GM21723 (cell line): ENCODE data around the gene FAM98A.

Experiments used
- ATAC-seq: cut with Tn5 transposase; IDR thresholded peaks from one replicate; pipeline ENCODE4 v1.9.1; 2021; ENCODE audit warnings: mild to moderate bottlenecking, moderate library complexity; ENCODE audit not compliant: unreplicated experiment

The FAM98A gene

DNA sequence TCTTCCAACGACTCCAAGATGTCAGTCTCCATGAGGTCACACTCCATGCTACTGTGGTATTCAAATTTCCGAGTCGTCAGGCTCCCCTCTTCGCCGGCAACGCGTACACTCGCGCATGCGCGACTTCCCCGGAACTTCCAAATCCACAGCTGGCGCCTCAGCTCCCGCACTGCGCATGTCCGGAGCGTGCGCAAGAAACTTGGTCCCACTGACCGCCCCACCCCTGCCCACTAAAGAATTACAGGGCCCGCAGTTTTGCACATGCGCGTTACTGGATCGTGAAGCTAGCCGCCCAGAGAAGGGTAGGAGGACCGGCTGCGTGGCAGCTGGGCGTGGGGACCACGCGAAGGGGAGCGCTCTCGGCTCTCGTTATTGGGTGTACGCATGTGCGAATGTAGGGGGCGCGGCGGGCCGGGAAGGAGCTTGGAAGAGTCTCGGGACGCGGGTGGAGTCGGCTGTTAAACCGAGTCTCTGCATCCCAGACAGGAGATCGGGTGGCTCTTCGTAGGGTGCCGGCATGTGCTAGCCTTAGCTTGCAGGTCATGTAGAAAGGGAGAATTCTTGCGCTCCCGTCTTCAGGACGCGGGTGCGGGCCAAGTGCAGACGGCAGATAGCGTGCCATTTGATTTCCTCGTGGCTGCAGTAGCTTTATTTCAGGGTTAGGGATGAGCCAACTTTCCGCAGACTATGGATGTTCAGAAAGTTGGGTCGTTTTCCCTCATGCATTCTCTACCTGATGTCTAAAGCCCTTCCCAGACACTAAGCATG lies at the start of gene FAM98A:
Gene FAM98A, minus strand, starts transcription at position 125 of the 768 bp plus-strand sequence. Its CDS starts 78 bp downstream, at position 47.
- peak; percentile 93 for ATAC-seq

DNA sequence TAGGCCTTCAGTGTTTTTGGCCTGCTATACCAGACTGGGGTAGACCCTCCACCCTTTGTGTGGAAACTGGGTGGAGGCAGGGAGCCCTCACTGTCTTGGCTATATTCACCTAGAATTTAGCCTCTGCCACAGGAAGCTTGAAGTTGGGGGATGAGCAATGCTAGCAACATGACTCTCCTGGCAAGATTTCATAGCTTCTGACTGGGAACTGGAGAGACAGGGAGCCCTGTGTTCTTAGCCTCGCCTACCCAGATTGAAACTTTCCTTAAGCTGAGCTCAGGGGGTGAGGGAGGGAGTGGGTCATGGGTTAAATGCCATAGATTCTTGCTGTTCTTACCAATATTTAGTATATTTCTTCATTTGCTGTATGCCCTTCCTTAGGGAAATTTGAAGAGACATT lies 46.8 kb upstream of the FAM98A start:
- ATAC-seq = no peak

DNA sequence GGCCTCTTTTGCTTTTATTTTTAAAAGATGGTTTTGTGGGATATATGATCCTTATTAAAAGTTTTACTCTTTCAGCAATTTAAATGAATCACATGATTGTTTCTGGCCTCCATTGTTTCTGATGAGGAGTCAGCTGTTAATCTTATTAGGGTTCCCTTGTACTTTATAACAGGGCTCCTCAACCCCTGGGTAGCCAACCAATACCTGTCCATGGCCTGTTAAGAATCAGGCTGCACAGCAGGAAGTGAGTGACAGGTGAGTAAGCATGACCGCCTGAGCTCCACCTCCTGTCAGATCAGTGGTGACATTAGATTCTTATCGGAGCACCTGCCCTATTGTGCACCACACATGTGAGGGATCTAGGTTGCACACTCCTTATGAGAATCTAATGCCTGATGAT lies 45.1 kb upstream of the FAM98A start:
- ATAC-seq = no peak

DNA sequence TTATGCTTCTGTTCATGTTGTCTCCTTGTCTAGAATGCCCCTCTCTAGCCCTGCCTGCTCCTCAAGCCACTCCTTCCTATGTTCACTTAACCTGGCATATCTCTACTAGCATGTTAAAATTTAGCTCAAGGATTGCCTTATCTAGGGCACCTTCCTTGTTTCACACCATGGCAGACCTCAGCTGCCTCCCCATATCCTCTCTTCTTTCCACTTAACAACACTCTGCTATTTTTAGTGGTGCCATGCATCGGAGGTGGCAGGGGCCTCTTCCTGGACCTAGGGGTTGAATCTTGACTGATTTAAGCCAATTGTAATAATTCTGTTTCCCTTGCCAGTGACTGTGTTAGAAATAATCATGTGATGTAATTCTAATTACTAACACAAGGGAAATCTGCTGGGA lies 36.9 kb upstream of the FAM98A start:
- no peak for ATAC-seq

DNA sequence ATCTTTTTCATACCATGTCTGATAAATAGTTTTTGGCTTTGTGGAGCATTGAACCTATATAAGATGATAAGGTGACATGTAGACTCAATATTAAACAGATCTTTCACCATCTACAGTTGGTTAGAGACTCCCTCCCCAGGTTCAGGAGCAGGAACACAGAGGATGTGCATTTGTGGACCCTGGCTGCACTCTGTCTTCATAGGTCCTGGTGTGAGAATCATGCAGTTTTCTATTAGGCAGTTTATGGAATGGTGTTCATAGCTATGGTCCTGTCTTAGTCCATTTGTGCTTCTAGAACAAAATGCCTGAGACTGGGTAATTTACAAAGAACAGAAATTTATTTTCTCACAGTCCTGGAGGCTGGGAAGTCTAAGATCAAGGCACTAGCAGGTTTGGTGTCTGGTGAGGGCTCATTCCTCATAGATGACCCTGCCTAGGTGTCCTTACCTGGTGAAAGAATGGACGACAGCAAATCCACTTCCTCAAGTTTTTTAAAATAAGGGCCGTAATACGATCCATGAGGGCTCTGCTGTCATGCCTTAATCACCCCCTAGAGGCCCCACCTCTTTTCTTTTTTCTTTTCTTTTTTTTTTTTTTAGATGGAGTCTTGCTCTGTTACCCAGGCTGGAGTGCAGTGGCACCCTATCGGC lies 35.3 kb upstream of the FAM98A start:
- ATAC-seq = no peak

DNA sequence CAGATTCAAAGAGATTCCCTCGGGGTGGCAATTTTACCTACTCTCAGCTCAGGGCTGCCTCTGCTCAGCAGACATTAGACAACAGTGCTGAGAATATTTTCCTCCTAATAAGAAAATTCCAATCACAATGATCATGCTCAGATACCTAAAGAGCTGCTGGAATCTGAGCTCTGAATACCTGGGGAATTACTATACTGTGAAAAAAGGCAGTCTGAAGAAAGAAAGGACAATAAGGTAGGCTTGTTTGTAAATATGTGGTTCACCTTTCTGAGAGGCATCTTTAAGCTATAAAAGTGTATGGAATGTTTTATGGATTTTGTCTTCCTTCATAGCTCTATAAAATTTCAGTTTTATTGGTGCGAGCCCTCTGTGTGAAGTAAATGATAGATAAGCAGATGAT lies 34.2 kb upstream of the FAM98A start:
- no peak for ATAC-seq

DNA sequence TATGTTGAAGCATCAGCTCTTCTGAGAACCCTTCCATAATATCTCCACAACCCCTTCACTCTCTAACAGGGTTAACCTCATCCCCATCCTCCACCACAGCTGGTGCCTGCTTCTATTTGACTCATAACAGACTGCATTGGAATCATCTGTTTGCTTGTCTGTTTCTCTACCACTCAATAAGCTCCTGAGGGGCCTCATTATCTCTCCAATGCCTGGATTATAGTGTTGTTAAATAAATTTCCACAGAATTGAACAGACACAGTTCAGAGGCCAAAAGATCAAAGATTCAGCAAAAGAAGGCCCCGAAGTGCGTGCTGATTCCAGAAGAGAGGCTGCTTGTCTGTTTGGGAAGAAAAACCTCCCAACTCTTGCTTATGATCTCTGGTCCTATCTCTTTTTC lies 33.7 kb upstream of the FAM98A start:
- ATAC-seq = no peak

DNA sequence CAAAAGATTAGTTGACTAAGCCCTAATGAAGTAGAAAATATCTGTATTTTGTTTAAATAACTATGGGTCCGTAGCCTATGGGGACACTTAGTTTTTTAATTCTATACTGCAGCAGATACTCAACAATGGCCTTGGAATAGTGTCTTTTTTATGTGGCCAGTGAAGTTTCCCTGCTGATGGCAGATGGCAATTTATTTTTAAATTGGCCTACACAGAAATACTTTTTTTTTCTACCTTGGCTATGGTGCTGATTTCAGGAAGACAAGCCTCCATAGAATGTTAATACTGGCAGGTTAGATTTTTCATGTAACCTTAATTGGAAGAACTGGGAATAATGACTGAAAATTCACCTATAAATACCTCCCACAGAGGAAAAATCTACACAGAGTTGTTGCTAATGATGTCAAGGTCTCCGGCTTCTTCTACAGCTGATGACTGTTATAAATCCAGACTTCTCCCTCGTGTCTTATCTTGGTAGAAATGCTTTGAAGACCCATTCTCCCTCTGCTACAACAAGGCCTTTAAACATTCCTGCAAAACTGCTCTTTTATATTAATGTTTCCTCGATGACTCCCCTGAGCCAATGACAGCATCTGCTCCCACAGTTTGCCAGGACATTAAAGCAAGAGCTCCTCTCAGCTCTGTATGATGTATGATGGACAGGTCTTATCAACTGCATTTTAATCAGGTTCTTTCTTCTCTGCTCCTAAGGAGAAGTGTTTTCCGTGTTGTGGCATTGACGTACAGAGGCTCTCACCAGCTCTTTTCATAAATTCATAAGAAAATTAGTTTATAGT lies 29.1 kb upstream of the FAM98A start:
- no peak for ATAC-seq

DNA sequence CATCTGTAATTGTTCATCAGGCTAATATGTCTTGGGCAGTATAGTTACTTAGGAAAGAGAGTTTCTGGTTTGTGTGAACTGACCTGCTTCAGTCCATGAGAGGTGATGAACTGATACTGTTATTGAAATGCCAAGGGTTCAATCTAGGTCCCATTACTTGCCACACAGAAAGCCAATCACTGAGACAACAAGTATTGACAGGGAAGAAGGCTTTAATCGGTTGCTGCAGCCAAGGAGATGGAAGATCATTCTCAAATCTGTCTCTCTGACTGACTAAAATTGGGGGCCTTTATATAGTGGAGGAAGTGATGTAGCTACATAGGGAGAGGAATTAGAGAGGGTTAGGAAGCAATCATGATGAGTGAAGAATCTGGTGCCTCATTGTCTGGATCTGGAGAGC lies 19.9 kb upstream of the FAM98A start:
- ATAC-seq = no peak

DNA sequence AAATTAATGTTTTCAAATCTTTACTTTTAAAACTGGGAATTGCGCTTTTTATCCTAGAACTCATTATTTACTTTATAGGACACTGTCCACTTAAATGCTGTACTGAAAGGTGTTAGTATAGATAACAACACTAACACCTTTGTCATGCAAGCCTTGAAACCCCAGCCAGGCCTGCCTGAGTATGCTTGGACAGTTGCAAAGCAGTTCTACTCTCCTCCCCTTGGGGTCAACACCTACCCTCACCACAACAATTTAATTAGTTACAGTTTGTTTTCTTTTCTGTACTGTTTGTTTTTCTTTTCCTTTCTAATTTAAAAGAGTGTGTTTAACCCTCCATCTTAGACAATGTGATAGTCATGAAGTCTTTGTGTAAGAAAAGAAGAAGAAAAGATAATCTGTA lies 18.9 kb upstream of the FAM98A start:
- ATAC-seq = no peak

DNA sequence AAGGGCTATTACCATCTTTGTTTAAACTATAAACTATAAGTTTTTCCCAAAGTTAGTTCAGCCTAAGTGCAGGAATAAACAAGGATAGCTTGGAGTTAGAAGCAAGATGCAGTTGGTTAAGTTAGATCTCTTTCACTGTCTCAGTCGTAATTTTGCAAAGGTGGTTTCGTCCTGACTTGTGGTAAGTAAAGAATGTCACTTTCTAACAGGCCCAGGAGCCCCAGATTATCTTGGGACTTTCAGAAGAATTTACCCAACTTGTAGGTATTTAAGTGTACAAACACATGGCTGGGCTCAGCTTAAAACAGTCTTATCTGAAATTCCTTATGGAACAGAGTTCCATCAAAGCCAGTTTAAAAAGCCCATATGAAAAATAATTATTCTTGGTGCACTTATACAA lies 18.3 kb upstream of the FAM98A start:
- ATAC-seq = no peak

DNA sequence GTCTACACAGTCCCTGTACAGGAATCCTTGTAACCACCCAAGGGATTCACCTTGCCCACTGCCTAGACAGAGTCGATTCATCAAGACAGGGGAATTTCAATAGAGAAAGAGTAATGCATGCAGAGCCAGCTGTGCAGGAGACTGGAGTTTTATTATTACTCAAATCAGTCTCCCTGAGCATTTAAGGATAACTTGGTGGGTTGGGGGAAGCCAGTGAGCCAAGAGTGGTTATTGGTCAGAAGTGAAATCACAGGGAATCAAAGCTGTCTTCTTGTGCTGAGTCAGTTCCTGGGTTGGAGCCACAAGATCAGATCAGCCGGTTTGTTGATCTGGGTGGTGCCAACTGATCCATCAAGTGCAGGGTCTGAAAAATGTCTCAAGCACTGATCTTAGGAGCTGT lies 17.8 kb upstream of the FAM98A start:
- ATAC-seq = no peak

DNA sequence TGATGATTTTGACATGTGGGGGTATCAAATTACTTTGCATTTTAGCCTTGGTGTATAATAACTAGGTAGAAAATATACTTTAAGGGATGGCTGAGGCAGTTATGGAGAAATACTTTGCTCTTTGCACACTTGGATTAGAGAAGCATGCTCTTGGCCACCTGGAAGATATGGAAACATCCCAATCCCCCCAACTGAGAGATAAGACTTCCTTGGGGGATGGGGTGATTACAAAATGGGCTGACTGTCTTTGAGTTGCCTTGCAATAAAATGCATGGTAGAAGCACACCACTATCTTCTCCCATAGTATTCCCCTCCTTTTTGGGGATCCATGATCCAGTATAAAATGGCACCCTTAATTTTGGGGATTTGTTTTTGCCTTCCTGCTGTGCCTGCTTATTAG lies 15.1 kb upstream of the FAM98A start:
- no peak for ATAC-seq

DNA sequence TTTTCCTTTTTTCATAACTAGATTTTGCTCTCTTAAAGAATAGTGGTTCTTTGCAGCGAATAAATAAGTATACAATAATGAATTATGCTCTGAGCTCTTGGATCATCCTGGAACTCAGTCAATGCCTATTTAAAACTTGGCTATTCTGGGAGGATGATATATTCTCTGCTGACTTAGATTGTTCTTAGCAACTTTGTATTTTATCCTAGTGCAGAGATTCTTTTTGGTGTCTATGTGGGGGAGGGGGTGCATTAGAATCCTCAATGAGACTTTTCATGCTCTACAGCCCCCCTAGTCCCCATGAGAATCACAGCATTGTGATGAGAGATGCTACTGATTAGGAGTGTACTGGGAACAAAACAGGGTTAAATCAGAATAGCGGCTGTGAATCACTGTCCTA lies 8.8 kb upstream of the FAM98A start:
- ATAC-seq = no peak

DNA sequence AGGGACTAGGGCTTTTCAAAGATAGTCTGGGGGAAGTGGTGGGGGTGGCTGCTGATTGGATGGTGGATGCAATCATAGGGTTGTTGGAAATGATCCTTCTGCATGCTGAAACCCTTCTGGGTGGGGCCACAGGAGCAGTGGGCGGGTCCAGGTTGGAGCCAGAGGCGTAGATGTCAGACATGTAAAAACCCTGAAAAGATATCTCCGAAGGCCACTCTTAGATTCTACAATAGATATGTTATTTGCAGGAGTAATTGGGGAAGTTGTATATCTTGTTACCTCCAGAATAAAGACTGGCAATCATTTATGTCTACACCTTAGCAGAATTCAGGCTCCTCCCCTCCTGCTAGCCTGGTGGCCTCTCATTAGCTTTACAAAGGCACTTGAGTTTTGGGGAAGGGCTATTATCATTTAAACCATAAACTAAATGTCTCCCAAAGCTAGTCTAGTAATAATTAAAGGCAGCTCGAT lies 8.2 kb upstream of the FAM98A start:
- ATAC-seq = no peak

DNA sequence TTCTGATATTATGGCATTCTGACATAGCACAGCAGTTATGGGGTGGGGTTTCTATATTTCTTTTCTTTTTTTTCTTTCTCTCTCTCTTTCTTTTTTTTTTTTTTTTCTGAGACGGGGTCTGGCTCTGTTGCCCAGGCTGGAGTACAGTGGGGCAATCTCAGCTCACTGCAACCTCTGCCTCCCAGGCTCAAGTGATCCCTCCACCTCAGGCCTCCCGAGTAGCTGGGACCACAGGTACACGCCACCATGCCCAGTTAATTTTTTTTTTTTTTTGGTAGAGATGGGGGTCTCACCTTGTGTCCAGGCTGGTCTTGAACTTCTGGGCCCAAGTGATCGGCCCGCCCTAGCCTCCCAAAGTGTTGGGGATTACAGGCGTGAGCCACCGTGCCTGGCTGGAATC lies 7.5 kb upstream of the FAM98A start:
- ATAC-seq = no peak

DNA sequence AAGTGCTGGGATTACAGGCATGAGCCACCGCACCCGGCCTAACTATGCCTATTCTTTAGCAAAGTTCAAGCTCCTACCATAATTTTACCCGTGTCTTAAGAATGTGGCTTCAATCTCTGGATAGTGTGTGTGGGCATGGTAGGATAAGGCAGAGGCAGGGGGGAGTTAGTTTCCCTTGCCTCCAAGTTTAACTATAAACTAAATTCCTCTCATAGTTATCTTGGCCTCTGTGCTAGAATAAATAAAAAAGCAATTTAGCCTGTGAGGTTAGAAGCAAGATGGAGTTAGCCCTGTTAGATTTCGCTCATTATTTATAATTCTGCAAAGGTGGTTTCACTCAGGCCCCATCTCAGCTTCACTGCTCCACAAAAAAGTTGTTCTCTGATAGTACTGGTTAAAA lies 7.0 kb upstream of the FAM98A start:
- ATAC-seq = no peak

DNA sequence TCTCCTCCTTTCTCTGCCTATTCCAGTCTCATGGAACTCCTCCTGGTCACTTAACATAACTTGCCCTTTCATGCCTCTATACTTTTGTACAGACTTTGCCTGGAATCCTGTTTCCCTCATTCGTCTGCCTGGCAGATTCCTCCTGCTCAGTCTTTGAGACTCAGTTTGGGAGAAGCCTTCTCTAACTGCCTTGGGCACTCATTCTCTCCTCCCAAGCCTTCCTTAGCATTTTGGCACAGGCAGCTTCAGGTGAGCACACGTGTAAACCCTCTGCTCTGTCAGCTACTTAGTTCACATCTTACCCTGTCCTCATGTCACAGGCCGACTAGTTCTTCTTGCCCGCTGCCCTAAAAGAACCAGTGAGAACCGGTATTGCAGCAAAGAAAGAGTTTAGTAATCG lies 6.0 kb upstream of the FAM98A start:
- ATAC-seq = no peak

DNA sequence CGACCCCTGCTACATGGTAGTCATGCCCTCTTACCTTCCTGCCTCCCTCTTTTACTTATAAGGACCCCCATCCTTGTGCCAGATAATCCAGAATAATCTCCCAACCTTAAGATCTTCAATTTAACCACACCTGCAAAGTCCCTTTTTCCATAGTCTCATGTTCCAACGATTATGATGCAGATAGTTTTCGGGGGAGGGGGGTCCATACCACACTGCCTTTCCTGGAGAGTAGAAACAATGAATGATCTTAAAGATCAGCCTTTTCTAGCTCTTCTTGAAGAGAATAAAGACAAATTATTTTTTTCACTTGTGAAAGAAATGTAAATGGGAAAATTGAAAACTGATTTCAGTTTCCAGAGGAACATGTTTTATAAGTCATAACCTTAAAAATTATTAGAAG lies 4.3 kb upstream of the FAM98A start:
- ATAC-seq = no peak

DNA sequence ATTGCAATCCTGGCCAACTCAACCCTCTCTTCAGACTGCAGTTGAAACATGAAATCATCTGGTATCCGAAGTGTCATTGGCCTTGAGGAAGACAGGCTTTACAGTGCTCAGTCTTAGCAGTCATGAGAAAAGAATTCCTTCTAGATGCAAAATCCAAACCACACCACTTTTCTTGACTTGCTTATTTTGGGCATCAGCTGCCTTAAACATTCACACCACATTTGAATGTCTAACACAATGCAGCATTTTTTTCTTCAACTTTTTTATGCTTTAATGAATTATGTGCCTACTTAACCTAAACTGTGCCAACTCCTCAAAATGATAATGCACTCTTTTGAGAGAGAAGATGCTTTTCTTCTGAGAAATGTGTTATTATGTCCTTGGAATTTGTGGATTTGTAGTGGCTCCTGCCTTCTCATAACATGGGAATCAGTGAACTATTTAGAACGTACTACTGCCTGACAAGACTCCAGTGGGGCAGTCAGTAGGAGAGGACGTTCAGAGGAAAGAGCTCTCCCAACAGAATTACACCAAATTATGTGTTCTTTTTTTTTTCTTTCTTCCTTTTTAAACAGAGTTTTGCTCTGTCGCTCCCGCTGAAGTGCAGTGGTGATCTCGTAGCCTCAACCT lies 3.2 kb upstream of the FAM98A start:
- no peak for ATAC-seq

DNA sequence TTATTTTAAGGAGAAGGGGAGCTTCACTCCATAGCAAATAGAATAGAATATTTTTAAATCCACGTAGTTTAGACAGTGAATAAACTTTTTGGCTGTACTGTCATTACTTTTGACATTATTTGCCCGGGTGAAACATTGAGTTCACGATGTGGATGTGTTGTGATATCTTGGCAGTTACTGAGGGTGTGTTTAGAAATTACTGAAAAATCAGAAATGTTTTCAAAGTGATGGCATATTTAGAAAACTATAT lies 769 bp upstream of the FAM98A start:
- no peak for ATAC-seq
